NCI-H1417 (cell line): Measurements from ENCODE around the gene UBXN1.
"Not testable (repeated sequence)": the region's sequence is repeated elsewhere in the genome, so short reads cannot be mapped to it uniquely, and the experiment has no call there.

Source experiments
- DNase-seq, 3 experiments: peaks; one replicate each; lab custom pipeline; 2025; lab: John Stamatoyannopoulos, UW

The UBXN1 gene

GRCh38 chr11:62708793-62709192 lies 29.9 kb upstream of the UBXN1 start:
- peak in 2 of 3 experiments; percentile 70 to 88 for DNase-seq

GRCh38 chr11:62708392-62708791 lies 29.5 kb upstream of the UBXN1 start:
- DNase-seq: no peak

- DNase-seq: peak; percentile 42 to 68 (median 64)
Observed at GRCh38 chr11:62707277-62707861, 28.5 kb upstream of the UBXN1 start, which contains the start of the genes BSCL2 and GNG3. Gene BSCL2 (minus strand): TSS chr11:62707424. CDS start chr11:62707195, 229 bp downstream. Gene GNG3 (plus strand): TSS chr11:62707676. CDS start chr11:62708296, 620 bp downstream.

GRCh38 chr11:62706850-62707247 lies 28.0 kb upstream of the UBXN1 start:
- no peak for DNase-seq

GRCh38 chr11:62705880-62706849 lies 27.3 kb upstream of the UBXN1 start:
- DNase-seq: peak; percentile 95 to 99 (median 99)

- peak; percentile 16 to 87 (median 76) for DNase-seq
Observed at GRCh38 chr11:62705413-62705812, 26.5 kb upstream of the UBXN1 start.

- not testable (repeated sequence) for DNase-seq
Observed at GRCh38 chr11:62703921-62704320, 25.0 kb upstream of the UBXN1 start.

GRCh38 chr11:62702246-62702645 lies 23.4 kb upstream of the UBXN1 start:
- DNase-seq: no peak

- peak; percentile 30 to 80 (median 71) for DNase-seq
Observed at GRCh38 chr11:62694455-62695167, 15.7 kb upstream of the UBXN1 start.

GRCh38 chr11:62693624-62694023 lies 14.8 kb upstream of the UBXN1 start:
- not testable (repeated sequence) for DNase-seq

- no peak for DNase-seq
Observed at GRCh38 chr11:62689421-62690183, 10.7 kb upstream of the UBXN1 start, which contains the start of gene LRRN4CL. Gene LRRN4CL (minus strand): TSS chr11:62689530. CDS start chr11:62688508, 1,022 bp downstream.

- DNase-seq: no peak
Observed at GRCh38 chr11:62688491-62688890, 9.6 kb upstream of the UBXN1 start.

GRCh38 chr11:62687508-62688396 lies 8.9 kb upstream of the UBXN1 start:
- DNase-seq: no peak

- DNase-seq: peak in 1 of 3 experiments; percentile 14
Observed at GRCh38 chr11:62682518-62682917, 3.6 kb upstream of the UBXN1 start.

GRCh38 chr11:62680825-62681240 lies 2.0 kb upstream of the UBXN1 start:
- peak in 2 of 3 experiments; percentile 32 to 50 for DNase-seq

GRCh38 chr11:62678433-62678769 lies 472 bp downstream of the UBXN1 start:
- no peak for DNase-seq

GRCh38 chr11:62677714-62678113 lies 1.2 kb downstream of the UBXN1 start:
- DNase-seq: no peak

- no peak for DNase-seq
Observed at GRCh38 chr11:62677156-62677555, 1.7 kb downstream of the UBXN1 start.

GRCh38 chr11:62676698-62677097 lies 2.2 kb downstream of the UBXN1 start:
- DNase-seq: no peak

- not testable (repeated sequence) for DNase-seq
Observed at GRCh38 chr11:62675415-62675814, 3.5 kb downstream of the UBXN1 start.
